NCI-H446 treated with DMSO at 0.1 percent for 48 hours (cell line): ENCODE data around the gene APOM.

Source experiments
- DNase-seq: peaks from one replicate; lab custom pipeline; 2025; lab: John Stamatoyannopoulos, UW

APOM gene

GRCh38 chr6:31705931-31706330, 50.2 kb downstream of the APOM start:
- DNase-seq = no peak

GRCh38 chr6:31706599-31706998, 50.9 kb downstream of the APOM start, which contains the start of gene LY6G6F:
Gene LY6G6F, plus strand, starts transcription at chr6:31706866. Its CDS starts 41 bp downstream, at chr6:31706907.
- no peak for DNase-seq

- DNase-seq = no peak
These were observed 52.0 kb downstream of the APOM start for GRCh38 chr6:31707701-31708100.
